GM19193 (cell line): Measurements from ENCODE around the gene RND3.

Experiments used
- POLR2A ChIP-seq: IDR thresholded peaks from 4 replicates; pipeline ENCODE4 v1.6.1; 2011; ENCODE audit not compliant: insufficient read depth, insufficient read length; ENCODE audit errors: extremely low read depth

The RND3 gene

DNA sequence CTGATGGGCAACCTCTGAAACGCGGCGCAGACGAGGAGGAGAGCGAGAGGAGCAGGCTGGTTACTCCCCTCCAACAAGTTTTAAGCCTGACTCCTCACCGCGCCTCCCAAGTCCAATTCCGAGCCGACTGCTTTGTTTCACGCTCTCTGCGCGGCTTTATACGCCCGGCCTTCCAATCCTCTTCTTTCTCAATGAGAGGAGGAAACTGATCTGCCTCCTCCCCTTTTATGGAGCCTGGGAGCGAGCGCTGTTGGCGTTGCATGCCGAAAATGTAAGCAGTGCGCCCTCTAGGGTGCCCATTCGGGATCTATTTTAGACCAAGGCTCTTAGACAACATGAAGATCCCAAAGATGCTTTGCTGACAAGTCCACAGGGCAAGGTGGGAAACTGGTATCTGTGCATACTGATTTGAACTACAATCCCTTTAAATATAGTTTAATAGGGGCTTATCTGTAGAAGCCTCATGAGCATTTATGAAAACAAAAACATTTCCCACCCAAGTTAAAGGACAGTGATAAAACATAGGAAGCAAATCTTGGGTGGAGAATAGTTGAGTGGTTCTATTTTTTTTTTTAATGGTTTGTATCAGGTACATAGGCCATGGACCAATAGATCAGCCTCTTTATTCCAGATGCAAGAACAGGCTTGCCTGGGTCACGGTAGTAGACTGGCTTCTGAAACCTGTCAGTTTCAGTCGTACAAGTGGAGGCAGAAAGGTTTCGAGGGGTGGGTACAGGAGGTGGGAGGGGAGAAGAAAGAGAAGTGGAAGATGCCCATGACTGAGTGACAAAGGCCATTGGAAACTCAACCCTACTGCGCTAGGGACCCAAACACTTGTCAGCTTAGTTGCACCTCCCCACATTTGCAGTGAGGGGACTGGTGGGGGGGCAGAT, at the start of gene RND3:
Gene RND3, minus strand, starts transcription at position 131 of the 893 bp plus-strand sequence. CDS start 250 bp downstream, outside the sequence.
- TF ChIP-seq POLR2A = peak; percentile 70

- no peak for TF ChIP-seq POLR2A
These were observed 47.7 kb upstream of the RND3 start for GRCh38 chr2:150535176-150535575.

GRCh38 chr2:150532879-150533278, 45.4 kb upstream of the RND3 start:
- no peak for TF ChIP-seq POLR2A

- no peak for TF ChIP-seq POLR2A
These were observed 44.6 kb upstream of the RND3 start for GRCh38 chr2:150532020-150532419.

DNA sequence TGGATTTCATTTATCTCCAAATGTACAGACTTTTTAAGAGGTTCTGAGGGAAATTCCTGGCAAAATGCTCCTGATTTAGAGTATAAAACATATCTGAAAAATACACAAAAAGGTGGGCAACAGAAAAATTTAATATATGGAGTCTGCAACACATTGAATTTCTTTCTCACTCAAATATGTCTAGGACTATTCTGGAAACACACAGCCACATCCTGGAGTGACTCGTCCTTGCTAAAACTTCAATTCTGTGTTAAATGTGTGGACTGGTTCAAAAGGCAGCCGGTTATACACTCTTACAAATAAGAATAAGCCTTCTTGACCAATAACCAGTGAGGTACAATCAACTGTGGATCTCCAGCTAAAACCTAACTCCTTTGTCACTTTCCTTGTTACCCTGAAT, 44.1 kb upstream of the RND3 start:
- no peak for TF ChIP-seq POLR2A

- no peak for TF ChIP-seq POLR2A
These were observed 42.7 kb upstream of the RND3 start for GRCh38 chr2:150530168-150530567.

DNA sequence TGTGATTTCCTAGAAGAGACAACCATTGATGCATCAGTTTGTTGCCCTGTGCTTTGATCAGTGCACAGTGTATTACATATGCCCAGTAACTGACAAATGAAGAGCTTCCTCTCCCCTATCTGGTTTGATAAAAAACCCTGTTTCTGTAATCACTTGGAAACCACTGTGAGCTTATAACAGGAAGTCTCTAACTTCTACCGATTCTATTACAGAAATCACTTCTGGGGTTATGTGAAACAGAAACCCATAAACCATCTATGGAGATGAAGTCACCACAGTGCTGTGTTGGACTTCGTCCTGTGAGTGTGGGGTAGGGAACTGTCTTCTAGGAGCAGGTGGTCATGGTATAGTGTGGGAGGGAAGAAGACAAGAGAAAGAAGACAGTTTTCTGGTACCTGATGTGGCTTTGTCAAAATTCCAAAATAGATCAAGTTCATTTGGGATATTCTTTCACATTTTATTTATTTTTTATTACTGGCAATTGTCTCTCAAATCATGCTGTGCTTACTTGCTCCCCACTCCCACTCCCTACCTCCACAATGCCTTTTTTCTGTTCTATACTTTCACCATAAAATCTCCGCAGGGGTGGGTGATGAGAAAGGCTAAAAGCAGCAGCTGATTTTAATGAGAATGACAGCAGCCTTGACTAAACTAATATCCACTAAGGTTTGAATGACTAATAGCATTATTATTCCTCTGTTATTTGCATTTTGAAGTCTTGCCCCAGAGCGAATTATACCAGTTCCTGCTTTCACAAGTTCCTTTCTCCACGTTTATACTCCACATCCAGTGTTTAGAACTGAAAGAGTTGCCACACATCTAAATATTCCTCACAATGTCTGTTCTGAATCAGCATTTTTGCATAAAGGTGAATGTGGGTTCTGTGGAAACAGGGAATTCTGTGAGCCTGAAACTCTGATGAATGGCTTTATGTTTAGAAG, 41.7 kb upstream of the RND3 start:
- no peak for TF ChIP-seq POLR2A

- no peak for TF ChIP-seq POLR2A
These were observed 39.4 kb upstream of the RND3 start for GRCh38 chr2:150526827-150527226.

- TF ChIP-seq POLR2A = no peak
These were observed 38.5 kb upstream of the RND3 start for GRCh38 chr2:150526006-150526405.

DNA sequence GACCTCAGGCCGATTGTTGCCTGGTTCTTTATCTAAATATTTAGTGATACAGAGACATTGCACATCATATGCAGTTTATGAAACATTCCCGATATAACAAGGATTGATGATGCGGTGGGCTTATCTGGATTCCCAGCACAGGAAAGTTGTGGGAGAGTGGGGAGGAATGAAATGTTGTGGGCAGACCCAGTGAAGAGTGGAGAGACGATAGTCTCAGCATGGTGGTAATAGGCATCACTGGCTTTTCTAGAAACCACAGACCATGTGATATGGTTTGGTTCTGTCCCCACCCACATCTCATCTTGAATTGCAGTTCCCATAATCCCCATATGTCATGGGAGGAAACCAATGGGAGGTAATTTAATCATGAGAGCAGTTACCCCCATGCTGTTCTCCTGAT, 34.8 kb upstream of the RND3 start:
- TF ChIP-seq POLR2A = no peak

DNA sequence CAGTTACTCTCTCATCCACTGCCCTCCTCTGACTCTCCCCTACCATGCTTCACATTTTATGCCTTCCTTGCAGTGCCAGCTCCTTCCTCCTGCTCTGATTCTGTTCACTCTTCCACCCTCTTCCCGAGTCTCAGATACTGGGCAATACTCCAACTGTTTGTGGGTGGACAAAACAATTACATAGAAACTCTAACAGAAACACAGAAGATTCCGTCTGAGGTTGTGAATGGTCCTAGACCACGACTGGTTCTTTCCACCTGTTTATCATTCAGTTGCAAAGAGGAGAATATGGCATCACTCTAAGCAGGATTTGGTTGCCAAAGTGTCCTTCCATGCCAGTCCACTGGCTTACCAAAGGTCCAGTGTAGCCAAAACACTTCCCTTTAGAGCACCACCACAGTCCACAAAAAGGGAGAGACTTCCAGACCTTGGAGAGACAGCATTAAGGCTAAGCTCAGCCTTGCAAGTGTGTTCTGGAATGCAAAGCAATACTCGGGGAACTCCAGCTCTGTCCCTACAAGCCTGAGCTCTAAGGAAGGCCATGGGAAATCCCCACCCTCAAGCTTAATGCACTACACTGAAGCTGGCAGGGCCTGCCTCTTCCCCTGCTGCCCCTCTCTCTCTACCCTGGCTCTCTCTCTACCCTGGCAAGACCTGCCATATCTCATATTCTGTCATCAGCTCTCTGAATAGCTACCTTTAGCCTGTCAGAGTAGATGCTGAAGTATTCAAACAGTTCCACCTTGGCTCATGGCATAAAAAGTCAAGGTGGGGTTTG, 33.6 kb upstream of the RND3 start:
- no peak for TF ChIP-seq POLR2A

DNA sequence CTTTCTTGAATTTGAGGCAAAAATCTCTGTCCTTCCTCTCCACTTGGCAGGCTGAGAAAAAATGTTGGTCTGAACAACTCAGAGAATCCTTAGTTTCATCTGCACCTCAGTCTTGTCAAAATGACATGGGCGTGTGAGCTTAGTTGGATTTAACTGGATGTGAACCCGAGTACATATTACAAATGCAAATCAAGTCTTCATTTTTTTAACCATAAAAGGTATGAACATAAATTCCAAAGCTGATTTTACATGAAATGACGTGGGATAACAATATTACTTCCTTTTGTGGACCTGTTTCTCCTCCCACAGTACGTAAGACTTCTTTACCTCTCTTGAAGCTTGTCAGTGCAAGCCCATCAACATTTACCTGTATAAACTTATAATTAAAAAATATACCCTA, 32.6 kb upstream of the RND3 start:
- TF ChIP-seq POLR2A = no peak

DNA sequence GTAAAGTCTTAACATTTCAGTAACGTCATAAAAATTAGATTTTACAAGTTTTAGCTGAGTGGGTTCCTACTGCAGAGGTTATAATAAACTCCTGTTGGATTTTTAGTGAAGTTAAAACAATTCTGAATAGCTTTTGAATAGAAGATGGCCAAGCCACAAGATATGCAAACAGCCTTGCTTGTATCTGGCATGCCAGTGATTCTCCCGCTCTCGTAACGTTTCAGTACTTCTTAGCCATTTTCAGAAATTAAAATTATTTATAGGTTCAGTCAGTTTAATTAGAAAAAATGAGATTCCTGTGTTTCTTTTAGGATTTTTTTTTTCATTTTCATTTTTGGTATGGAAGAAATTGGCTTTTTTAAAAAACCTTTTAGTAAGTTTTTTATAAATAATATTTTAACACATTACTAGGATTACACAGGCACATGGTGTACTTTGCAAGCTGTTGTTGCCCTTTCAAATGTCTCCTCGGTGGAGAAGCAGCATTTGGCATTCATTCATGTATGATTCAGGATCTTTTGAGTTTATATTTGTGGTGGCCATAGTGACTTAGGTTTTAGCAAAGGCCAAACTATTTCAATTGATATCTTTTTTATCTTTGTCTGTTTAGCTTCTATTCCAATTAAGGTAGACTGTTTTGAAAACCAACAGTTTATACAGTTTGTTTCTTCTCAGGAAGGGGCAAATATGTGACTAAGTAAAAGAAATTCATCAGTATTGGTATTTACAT, 30.6 kb upstream of the RND3 start:
- TF ChIP-seq POLR2A = no peak

DNA sequence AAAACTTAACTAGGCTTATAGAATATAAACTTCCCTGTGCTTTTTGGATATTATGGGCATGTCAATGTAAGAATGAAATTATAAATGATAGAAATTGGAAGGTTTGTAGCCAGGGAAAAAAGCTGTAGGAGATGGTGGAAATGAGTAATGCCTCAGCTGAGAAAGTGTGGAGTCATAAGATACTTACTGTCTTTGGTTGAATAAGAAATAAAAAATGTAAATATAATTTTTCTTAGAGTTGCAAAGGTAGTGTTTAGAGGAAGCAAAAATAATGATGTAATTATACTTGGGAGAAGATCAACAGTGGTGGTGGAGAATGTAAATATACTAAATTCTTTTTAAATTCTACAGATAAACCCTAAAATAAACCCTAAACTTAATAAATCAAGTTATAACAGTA, 26.2 kb upstream of the RND3 start:
- TF ChIP-seq POLR2A = no peak
